ENCODE data around the gene PGLYRP4.

DNA sequence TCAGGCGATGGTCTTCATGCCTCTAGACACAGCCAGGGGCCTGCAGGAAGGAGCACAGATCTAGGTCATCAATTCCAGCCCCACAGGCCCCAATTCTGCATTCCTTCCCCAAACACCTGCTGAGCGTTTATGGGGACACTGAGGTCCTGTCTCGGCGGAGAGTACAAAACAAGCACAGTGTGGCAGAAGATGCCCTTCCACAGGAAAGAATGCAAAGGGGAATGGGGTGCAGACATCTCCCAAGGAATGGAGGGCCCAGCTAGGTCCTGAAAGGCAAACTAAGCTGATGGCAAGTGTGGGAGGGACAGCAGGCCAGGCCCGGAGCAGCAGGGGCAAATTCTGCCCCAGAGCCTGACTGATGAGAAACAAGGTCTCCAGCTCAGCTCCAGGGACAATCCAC is 45.8 kb upstream of the PGLYRP4 start:
- TF ChIP-seq, protein P1, sequence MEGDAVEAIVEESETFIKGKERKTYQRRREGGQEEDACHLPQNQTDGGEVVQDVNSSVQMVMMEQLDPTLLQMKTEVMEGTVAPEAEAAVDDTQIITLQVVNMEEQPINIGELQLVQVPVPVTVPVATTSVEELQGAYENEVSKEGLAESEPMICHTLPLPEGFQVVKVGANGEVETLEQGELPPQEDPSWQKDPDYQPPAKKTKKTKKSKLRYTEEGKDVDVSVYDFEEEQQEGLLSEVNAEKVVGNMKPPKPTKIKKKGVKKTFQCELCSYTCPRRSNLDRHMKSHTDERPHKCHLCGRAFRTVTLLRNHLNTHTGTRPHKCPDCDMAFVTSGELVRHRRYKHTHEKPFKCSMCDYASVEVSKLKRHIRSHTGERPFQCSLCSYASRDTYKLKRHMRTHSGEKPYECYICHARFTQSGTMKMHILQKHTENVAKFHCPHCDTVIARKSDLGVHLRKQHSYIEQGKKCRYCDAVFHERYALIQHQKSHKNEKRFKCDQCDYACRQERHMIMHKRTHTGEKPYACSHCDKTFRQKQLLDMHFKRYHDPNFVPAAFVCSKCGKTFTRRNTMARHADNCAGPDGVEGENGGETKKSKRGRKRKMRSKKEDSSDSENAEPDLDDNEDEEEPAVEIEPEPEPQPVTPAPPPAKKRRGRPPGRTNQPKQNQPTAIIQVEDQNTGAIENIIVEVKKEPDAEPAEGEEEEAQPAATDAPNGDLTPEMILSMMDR (IDR thresholded peaks at IDR 0.05), result no peak
- TF ChIP-seq EZH2 (IDR thresholded peaks at IDR 0.05; ENCODE audit: borderline replicate concordance, insufficient read depth, low read depth, low read length, poor library complexity, severe bottlenecking), result no peak

Measured in B cell (primary cell).